GM12878 (cell line): Measurements from ENCODE around the gene SFXN5. TPM values are rescaled to one million over a fixed set of nuclear protein-coding genes. Genes with fewer than 3 reads are reported as not detected.

Source experiments
- ATAC-seq: fragments of 200-7000 bp; cut with Tn5 transposase; 3 replicates; pipeline ENCODE4 v1.9.1; 2020; ENCODE audit warnings: mild to moderate bottlenecking, moderate library complexity
- BruUV-seq: library from RNA; stranded (reverse); fragments of 400-500 nt; replicated peaks from 2 replicates; lab custom pipeline; 2021; lab: Mats Ljungman, UMichigan
- CTCF ChIA-PET: fragments of 300-600 bp; sonication (Branson Sonifier 250); formaldehyde crosslinking; extraction: SDS; loops from one replicate; lab custom pipeline; 2021; ENCODE audit warnings: inconsistent platforms; lab: Yijun Ruan, JAX
- POLR2A ChIA-PET: fragments of 350-600 bp; formaldehyde crosslinking; extraction: SDS; loops from one replicate; lab custom pipeline; 2021; ENCODE audit warnings: inconsistent platforms; lab: Charles Lee
- RAD21 ChIA-PET: fragments of 300-600 bp; sonication (Branson Sonifier 250); formaldehyde crosslinking; loops from one replicate; lab custom pipeline; 2023; ENCODE audit warnings: antibody characterized with exemption; ENCODE audit not compliant: unreplicated experiment; lab: Charles Lee
- SMC1A ChIA-PET: fragments of 300-600 bp; sonication (Branson Sonifier 250); formaldehyde crosslinking; loops from one replicate; lab custom pipeline; 2023; ENCODE audit not compliant: unreplicated experiment, uncharacterized antibody; lab: Charles Lee
- DNase-seq: peaks from one replicate; pipeline ENCODE4 v3.0.0-alpha.2; 2011; ENCODE audit warnings: low read depth, low spot score
- FAIRE-seq: peaks from 3 replicates; lab custom pipeline; 2011; peaks lifted over from hg19 to GRCh38; lab: Jason Lieb, UNC
- H2AFZ ChIP-seq: 2 replicates; pipeline ENCODE4 v1.6.0; 2011; ENCODE audit warnings: low read depth, low read length, control low read depth; ENCODE audit not compliant: control insufficient read depth
- H3K27ac ChIP-seq: 2 replicates; pipeline ENCODE4 v1.5.1; 2011; ENCODE audit warnings: control low read depth; ENCODE audit not compliant: control insufficient read depth, insufficient read depth
- H3K27me3 ChIP-seq, 2 experiments: replicated peaks in 1 of 2; 2 replicates each; pipeline versions ENCODE4 v1.6.0 to v1.6.1; 2011; ENCODE audit warnings: low read length in 1 of 2; ENCODE audit not compliant: control insufficient read depth in 2 of 2, insufficient read depth in 2 of 2
- H3K36me3 ChIP-seq, 2 experiments: 2 replicates each; pipeline ENCODE4 v1.5.1; 2011; ENCODE audit warnings: low read length in 1 of 2; ENCODE audit not compliant: control insufficient read depth in 2 of 2, insufficient read depth in 2 of 2
- H3K4me1 ChIP-seq: 2 replicates; pipeline ENCODE4 v1.6.1; 2011; ENCODE audit warnings: mild to moderate bottlenecking, low read length, moderate library complexity, mixed read lengths; ENCODE audit not compliant: control insufficient read depth, insufficient read depth
- H3K4me2 ChIP-seq: 2 replicates; pipeline ENCODE4 v1.6.0; 2011; ENCODE audit warnings: control low read depth; ENCODE audit not compliant: control insufficient read depth, insufficient read depth
- H3K4me3 ChIP-seq: fragments of 200-600 bp; sonication (generic); 2 replicates; pipeline ENCODE4 v1.5.1; 2016
- H3K79me2 ChIP-seq: 2 replicates; pipeline ENCODE4 v1.6.0; 2011; ENCODE audit warnings: low read length; ENCODE audit not compliant: control insufficient read depth, insufficient read depth
- H3K9ac ChIP-seq: 2 replicates; pipeline ENCODE4 v1.8.0; 2011; ENCODE audit warnings: low read length, control low read depth, mixed read lengths; ENCODE audit not compliant: control insufficient read depth, insufficient read depth
- H3K9me3 ChIP-seq: replicated peaks from 3 replicates; pipeline ENCODE4 v1.5.1; 2011; ENCODE audit warnings: mild to moderate bottlenecking, low read length; ENCODE audit not compliant: control insufficient read depth, insufficient read depth
- H4K20me1 ChIP-seq: 2 replicates; pipeline ENCODE4 v1.6.0; 2011; ENCODE audit not compliant: control insufficient read depth, insufficient read depth
- CREB1 ChIP-seq: IDR thresholded peaks from 2 replicates; pipeline ENCODE4 v1.6.1; 2012; ENCODE audit warnings: low read depth, mild to moderate bottlenecking, inconsistent platforms
- E2F8 ChIP-seq: fragments of 450-650 bp; IDR thresholded peaks from 2 replicates; pipeline ENCODE4 v1.6.1; 2018; ENCODE audit warnings: mild to moderate bottlenecking, low read depth, moderate library complexity; ENCODE audit not compliant: partially characterized antibody
- ETV6 ChIP-seq, 2 experiments: fragments of 450-650 bp in 1 of 2; IDR thresholded peaks in 1 of 2; conservative IDR thresholded peaks in 1 of 2; 2 replicates each; pipeline ENCODE4 v1.6.1; 2014; ENCODE audit warnings: antibody characterized with exemption in 1 of 2, borderline replicate concordance in 1 of 2, low read depth in 1 of 2, mild to moderate bottlenecking in 1 of 2, moderate library complexity in 1 of 2
- GABPA ChIP-seq: IDR thresholded peaks from 2 replicates; pipeline ENCODE4 v1.6.1; 2014; ENCODE audit warnings: antibody characterized with exemption, low read depth, mild to moderate bottlenecking, inconsistent platforms
- JUND ChIP-seq: IDR thresholded peaks from 2 replicates; pipeline ENCODE4 v1.6.1; 2012; ENCODE audit warnings: low read depth, mild to moderate bottlenecking, low read length, improper control_type of control experiment, moderate library complexity
- MTA3 ChIP-seq: IDR thresholded peaks from 2 replicates; pipeline ENCODE4 v1.6.1; 2012; ENCODE audit warnings: low read length, inconsistent platforms, borderline replicate concordance
- NFYB ChIP-seq: IDR thresholded peaks from 2 replicates; pipeline ENCODE4 v1.6.1; 2011; ENCODE audit warnings: low read depth, mild to moderate bottlenecking, low read length, improper control_type of control experiment, moderate library complexity; ENCODE audit not compliant: insufficient read depth
- NR2F1 ChIP-seq: fragments of 450-650 bp; conservative IDR thresholded peaks from 2 replicates; pipeline ENCODE4 v1.6.1; 2017; ENCODE audit warnings: mild to moderate bottlenecking
- POU2F2 ChIP-seq: IDR thresholded peaks from 3 replicates; pipeline ENCODE4 v1.6.1; 2011; ENCODE audit warnings: low read depth, mild to moderate bottlenecking, low read length, borderline replicate concordance
- RCOR1 ChIP-seq: conservative IDR thresholded peaks from 2 replicates; pipeline ENCODE4 v1.6.1; 2012; ENCODE audit warnings: low read depth, low read length, improper control_type of control experiment
- SMARCA5 ChIP-seq: fragments of 450-650 bp; IDR thresholded peaks from 2 replicates; pipeline ENCODE4 v1.6.1; 2017; ENCODE audit warnings: mild to moderate bottlenecking
- SMC3 ChIP-seq: IDR thresholded peaks from 2 replicates; pipeline ENCODE4 v1.6.1; 2011; ENCODE audit warnings: low read length, improper control_type of control experiment, borderline replicate concordance
- USF2 ChIP-seq: IDR thresholded peaks from 2 replicates; pipeline ENCODE4 v1.6.1; 2011; ENCODE audit warnings: low read depth, low read length, improper control_type of control experiment, borderline replicate concordance
- whole genome bisulfite sequencing: methylation state at CpG from one replicate; pipeline ENCODE4 v1.1.6; 2016; ENCODE audit warnings: low lambda C conversion rate; ENCODE audit not compliant: insufficient replicate concordance, insufficient coverage; ENCODE audit errors: missing lambda C conversion rate; 5-methylcytosine and 5-hydroxymethylcytosine counted together
- in situ Hi-C: fragments of 300-500 bp; cut with MboI; formaldehyde crosslinking; loops from 9 replicates; pipeline ENCODE4 v1.14.3; 2018; ENCODE audit warnings: mixed read lengths
- intact Hi-C: fragments of 100-400 bp; cut with micrococcal nuclease; formaldehyde crosslinking; loops from one replicate; pipeline ENCODE4 v1.14.2; 2022; ENCODE audit not compliant: unreplicated experiment
- polyA plus RNA-seq, 11 experiments: library from polyadenylated mRNA; depleted of rRNA in 4 of 11; unstranded in 6 of 11; stranded (reverse) in 5 of 11; fragments of >200 nt; fragmentation: Nextera tagmentation in 4 of 11; fragmentation: Illumina TruSeq in 1 of 11; extraction: Ambion mirVana in 4 of 11; extraction: Trizol in 1 of 11; gene quantifications; 1 replicate in 1 of 11; 2 replicates in 10 of 11; pipeline versions ENCODE4 v1.2.1 to v1.2.3, GENCODE V29; 2011 to 2016; ENCODE audit warnings: inconsistent platforms in 2 of 11, missing spikeins in 2 of 11, low read depth in 1 of 11
- total RNA-seq, 4 experiments: library from RNA; depleted of rRNA in 3 of 4; stranded (reverse); fragments of >200 nt in 3 of 4; fragmentation: Illumina TruSeq in 1 of 4; extraction: Trizol in 1 of 4; gene quantifications; 2 replicates each; pipeline versions ENCODE4 v1.2.1 to v1.2.3, GENCODE V29; 2013 to 2021

Gene SFXN5
- total and polyA plus RNA-seq, 10 of the 15 experiments (the other 5 are each of a cell fraction or from before 2014, with no cell fraction given) = 3.3 to 15.9 (median 11.2) TPM

- no peak for ATAC-seq
- ChIA-PET POLR2A (no interaction called here), RAD21 (interaction anchor here (0.5 kb wide), 1 partner anchor 149 kb away, joined by 3 read pairs; no protein-coding TSS in a partner anchor), CTCF (interaction anchor here (0.7 kb wide), 1 partner anchor 188 kb away, joined by 3 read pairs; no protein-coding TSS in a partner anchor), SMC1A (no interaction called here)
- no peaks in the 10 kb centered on the region for H3K4me1 ChIP-seq
- H3K9ac ChIP-seq = no peak overlapping the region
- DNase-seq = no peak
- H3K4me3 ChIP-seq = no peak overlapping the region
- 29% methylated on average over 7 of the region's 7 CpGs for WGBS
- TF ChIP-seq CREB1 (no peak), NFYB (no peak), SMARCA5 (no peak), NR2F1 (no peak), JUND (no peak), POU2F2 (no peak)
- H2AFZ ChIP-seq = no peak overlapping the region
- no peak overlapping the region for H3K27ac ChIP-seq
- no peaks in the 10 kb centered on the region; a peak in 2 of 4 replicates for H3K36me3 ChIP-seq
- intact Hi-C loops (no loop called here), in situ Hi-C loops (no loop called here)
- no peaks in the 10 kb centered on the region for H3K9me3 ChIP-seq
- H3K27me3 ChIP-seq = no peaks in the 10 kb centered on the region
- no peak overlapping the region for H3K4me2 ChIP-seq
- no peak for FAIRE-seq
- BruUV-seq = no TSS peak
- no peaks in the 10 kb centered on the region for H4K20me1 ChIP-seq
- no peaks in the 10 kb centered on the region for H3K79me2 ChIP-seq
Measured at GRCh38 chr2:73009177-73009839, 62.2 kb downstream of the SFXN5 start.

- BruUV-seq = no TSS peak
- Histone ChIP-seq H3K4me2 (no peak overlapping the region), H3K27me3 (no peaks in the 10 kb centered on the region), H3K9me3 (no peaks in the 10 kb centered on the region), H3K4me3 (no peak overlapping the region), H4K20me1 (no peaks in the 10 kb centered on the region), H3K27ac (no peak overlapping the region), H2AFZ (no peak overlapping the region), H3K4me1 (no peaks in the 10 kb centered on the region), H3K36me3 (no peaks in the 10 kb centered on the region; a peak in 2 of 4 replicates), H3K79me2 (no peaks in the 10 kb centered on the region), H3K9ac (no peak overlapping the region)
- DNase-seq = no peak
- WGBS = 69% methylated on average over 9 of the region's 9 CpGs
- POLR2A ChIA-PET = no interaction called here
- no peak for ATAC-seq
- no peak for FAIRE-seq
- intact Hi-C loops (no loop called here), in situ Hi-C loops (no loop called here)
- TF ChIP-seq ETV6 (conservative IDR thresholded peaks at IDR 0.05 in 1 of 2, IDR thresholded peaks at IDR 0.05 in 1 of 2; ENCODE audit: borderline replicate concordance in 1 of 2, low read depth in 1 of 2) = no peak
- no peak for TF ChIP-seq E2F8
- TF ChIP-seq MTA3 = no peak
- TF ChIP-seq SMC3 = no peak
- no peak for TF ChIP-seq GABPA
- TF ChIP-seq USF2 = no peak
- TF ChIP-seq RCOR1 = no peak
- SMC1A ChIA-PET = no interaction called here
- RAD21 ChIA-PET = no interaction called here
- CTCF ChIA-PET = no interaction called here
Measured at GRCh38 chr2:73008766-73009135, 62.8 kb downstream of the SFXN5 start.
